Uterus (tissue), 4 donors: ENCODE data around the gene USP17L11. TPM values are rescaled to one million over a fixed set of nuclear protein-coding genes. Genes with fewer than 3 reads are reported as not detected.
"Not testable (repeated sequence)": the region's sequence is repeated elsewhere in the genome, so short reads cannot be mapped to it uniquely, and the experiment has no call there.

Experiments used
- DNase-seq, 2 donors: peaks; one replicate each; pipeline ENCODE4 v3.0.0-alpha.2; 2019 to 2020
- H3K27ac ChIP-seq, 2 donors: fragments of 200-600 bp; sonication (generic); 1 replicate in 1 of 2; 2 replicates in 1 of 2; pipeline ENCODE4 v1.5.1; 2016 to 2018
- H3K27me3 ChIP-seq, 2 donors: fragments of 200-600 bp; sonication (generic); one replicate each; pipeline ENCODE4 v1.5.1; 2018 to 2019; ENCODE audit warnings: control low read depth in 1 of 2
- H3K36me3 ChIP-seq, 2 donors: fragments of 200-600 bp; sonication (generic); one replicate each; pipeline ENCODE4 v1.5.1; 2019; ENCODE audit warnings: control low read depth in 1 of 2
- H3K4me1 ChIP-seq, 2 donors: fragments of 200-600 bp; sonication (generic); one replicate each; pipeline ENCODE4 v1.5.1; 2018 to 2019; ENCODE audit warnings: control low read depth in 1 of 2
- H3K4me3 ChIP-seq, 2 donors: fragments of 200-600 bp; sonication (generic); 1 replicate in 1 of 2; 2 replicates in 1 of 2; pipeline ENCODE4 v1.5.1; 2018 to 2019; ENCODE audit warnings: mild to moderate bottlenecking in 1 of 2
- H3K9me3 ChIP-seq, 2 donors: fragments of 200-600 bp; sonication (generic); one replicate each; pipeline ENCODE4 v1.5.1; 2019; ENCODE audit warnings: control low read depth in 1 of 2
- intact Hi-C: fragments of 100-400 bp; cut with DNase I; formaldehyde crosslinking; loops from one replicate; pipeline ENCODE4 v1.15.1; 2023; ENCODE audit warnings: low total_unique reads
- total RNA-seq, 4 donors: library from RNA; depleted of rRNA in 3 of 4; stranded (reverse); fragments of >200 nt in 3 of 4; gene quantifications; one replicate each; pipeline versions ENCODE4 v1.1.0 to v1.2.4, GENCODE V29; 2014 to 2023
- donor health status: DM: yes; HTN: yes; CAD: no.

The USP17L11 gene
- total RNA-seq, 4 donors from 2014 or later = not detected

DNA sequence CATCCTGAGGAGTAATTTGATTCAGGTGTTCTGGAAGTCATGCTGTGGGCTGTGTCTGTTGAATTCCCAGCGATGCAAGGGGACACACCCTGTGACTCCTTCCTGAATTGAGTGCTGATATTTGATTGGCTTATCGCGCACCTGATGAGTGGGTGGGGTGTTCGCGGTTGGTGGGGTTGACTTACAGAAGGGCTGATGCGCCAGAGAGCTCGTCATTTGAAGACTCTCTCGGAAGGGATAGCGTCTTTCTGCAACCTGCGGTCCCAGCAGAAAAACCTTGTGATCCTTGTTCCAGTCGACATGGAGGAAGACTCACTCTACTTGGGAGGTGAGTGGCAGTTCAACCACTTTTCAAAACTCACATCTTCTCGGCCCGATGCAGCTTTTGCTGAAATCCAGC lies 37.9 kb downstream of the USP17L11 start, which contains the start of gene USP17L19:
Gene USP17L19, plus strand, starts transcription at position 301 of the 400 bp plus-strand sequence. Its CDS starts 0 bp downstream, at position 301.
- H3K9me3 ChIP-seq, H3K27ac ChIP-seq, intact Hi-C loops, H3K4me1 ChIP-seq, H3K4me3 ChIP-seq, H3K27me3 ChIP-seq, DNase-seq, H3K36me3 ChIP-seq: not testable (repeated sequence)

DNA sequence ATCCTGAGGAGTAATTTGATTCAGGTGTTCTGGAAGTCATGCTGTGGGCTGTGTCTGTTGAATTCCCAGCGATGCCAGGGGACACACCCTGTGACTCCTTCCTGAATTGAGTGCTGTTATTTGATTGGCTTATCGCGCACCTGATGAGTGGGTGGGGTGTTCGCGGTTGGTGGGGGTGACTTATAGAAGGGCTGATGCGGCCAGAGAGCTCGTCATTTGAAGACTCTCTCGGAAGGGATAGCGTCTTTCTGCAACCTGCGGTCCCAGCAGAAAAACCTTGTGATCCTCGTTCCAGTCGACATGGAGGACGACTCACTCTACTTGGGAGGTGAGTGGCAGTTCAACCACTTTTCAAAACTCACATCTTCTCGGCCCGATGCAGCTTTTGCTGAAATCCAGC lies 42.6 kb downstream of the USP17L11 start, which contains the start of gene USP17L20:
Gene USP17L20, plus strand, starts transcription at position 301 of the 400 bp plus-strand sequence. Its CDS starts 0 bp downstream, at position 301.
- H3K27ac ChIP-seq = not testable (repeated sequence)

GRCh38 chr4:9262572-9262971 lies 47.4 kb downstream of the USP17L11 start, which contains the start of gene USP17L21:
Gene USP17L21, plus strand, starts transcription at chr4:9262872. Its CDS starts 0 bp downstream, at chr4:9262872.
- H3K4me3 ChIP-seq, H3K9me3 ChIP-seq, H3K27ac ChIP-seq, H3K36me3 ChIP-seq, H3K27me3 ChIP-seq, intact Hi-C loops, H3K4me1 ChIP-seq, DNase-seq: not testable (repeated sequence)

More for the DNA sequence above, 42.6 kb downstream of the USP17L11 start, which contains the start of gene USP17L20:
- H3K9me3 ChIP-seq, H3K4me3 ChIP-seq, H3K27me3 ChIP-seq, DNase-seq, H3K36me3 ChIP-seq, intact Hi-C loops, H3K4me1 ChIP-seq: not testable (repeated sequence)

Other genes starting within 250 kb of the USP17L11 start
- gene FAM90A26, start 45.0 kb upstream of the USP17L11 start, total RNA-seq = not detected
- gene USP17L10, start 4.7 kb upstream of the USP17L11 start, total RNA-seq = not detected
- gene USP17L12, start 4.7 kb downstream of the USP17L11 start, total RNA-seq = not detected
- not detected for gene USP17L13, start 9.5 kb downstream of the USP17L11 start, total RNA-seq
- under 1 TPM in 1 of 4 donors, not detected in 3; 0.27 TPM for gene USP17L15, start 19.0 kb downstream of the USP17L11 start, total RNA-seq
- not detected for gene USP17L17, start 28.5 kb downstream of the USP17L11 start, total RNA-seq
- not detected for gene USP17L18, start 33.2 kb downstream of the USP17L11 start, total RNA-seq
- gene USP17L19, start 38.0 kb downstream of the USP17L11 start, total RNA-seq = not detected
- not detected for gene USP17L20, start 42.7 kb downstream of the USP17L11 start, total RNA-seq
- gene USP17L21, start 47.5 kb downstream of the USP17L11 start, total RNA-seq = not detected
- gene USP17L22, start 52.2 kb downstream of the USP17L11 start, total RNA-seq = not detected
- not detected for gene USP17L24, start 109.8 kb downstream of the USP17L11 start, total RNA-seq
- gene USP17L25, start 114.5 kb downstream of the USP17L11 start, total RNA-seq = not detected
- gene USP17L26, start 119.3 kb downstream of the USP17L11 start, total RNA-seq = not detected
- not detected for gene USP17L5, start 124.0 kb downstream of the USP17L11 start, total RNA-seq
- gene USP17L27, start 128.7 kb downstream of the USP17L11 start, total RNA-seq = not detected
- not detected for gene USP17L28, start 133.5 kb downstream of the USP17L11 start, total RNA-seq
- not detected for gene USP17L29, start 138.2 kb downstream of the USP17L11 start, total RNA-seq
- gene USP17L30, start 147.7 kb downstream of the USP17L11 start, total RNA-seq = not detected
- not detected for gene DEFB131A, start 229.0 kb downstream of the USP17L11 start, total RNA-seq